H1 (cell line): Measurements from ENCODE around the gene APOM. TPM values are rescaled to one million over a fixed set of nuclear protein-coding genes. Genes with fewer than 3 reads are reported as not detected.

ENCODE experiments used
- CTCF ChIA-PET: fragments of 300-600 bp; sonication (Branson Sonifier 250); formaldehyde crosslinking; loops from one replicate; lab custom pipeline; 2021; ENCODE audit not compliant: partially characterized antibody; lab: Charles Lee
- POLR2A ChIA-PET: fragments of 300-600 bp; sonication (Branson Sonifier 250); formaldehyde crosslinking; loops from one replicate; lab custom pipeline; 2021; ENCODE audit warnings: inconsistent platforms; ENCODE audit not compliant: partially characterized antibody; lab: Charles Lee
- DNase-seq, 2 experiments: peaks; one replicate each; pipeline versions ENCODE4 v3.0.0 to v3.0.0-alpha.2; 2010 to 2022; ENCODE audit warnings: low spot score in 2 of 2, low read depth in 1 of 2, mixed read lengths in 1 of 2
- FAIRE-seq: peaks from 2 replicates; lab custom pipeline; 2011; peaks lifted over from hg19 to GRCh38; lab: Jason Lieb, UNC
- H2AFZ ChIP-seq: 2 replicates; pipeline ENCODE4 v1.8.1; 2012; ENCODE audit warnings: low read length, inconsistent platforms
- H2AK5ac ChIP-seq: 2 replicates; pipeline ENCODE4 v1.6.1; 2013; ENCODE audit warnings: low read depth, low read length
- H2BK120ac ChIP-seq: replicated peaks from 2 replicates; pipeline ENCODE3; 2013; ENCODE audit warnings: low read depth, low read length, inconsistent platforms
- H2BK12ac ChIP-seq: 2 replicates; pipeline ENCODE4 v1.6.1; 2013; ENCODE audit warnings: low read depth, low read length
- H2BK15ac ChIP-seq: 2 replicates; pipeline ENCODE4 v1.6.1; 2013; ENCODE audit warnings: low read length
- H2BK20ac ChIP-seq: 2 replicates; pipeline ENCODE4 v1.6.1; 2013; ENCODE audit warnings: low read length
- H2BK5ac ChIP-seq: 2 replicates; pipeline ENCODE4 v1.6.1; 2013; ENCODE audit warnings: low read depth, low read length
- H3K14ac ChIP-seq: 2 replicates; pipeline ENCODE4 v1.6.1; 2013; ENCODE audit warnings: inconsistent platforms; ENCODE audit not compliant: insufficient read length
- H3K18ac ChIP-seq: 2 replicates; pipeline ENCODE4 v1.6.1; 2013; ENCODE audit warnings: low read length; ENCODE audit errors: extremely low read depth
- H3K23ac ChIP-seq: 2 replicates; pipeline ENCODE4 v1.6.1; 2013; ENCODE audit warnings: inconsistent platforms; ENCODE audit not compliant: insufficient read length
- H3K23me2 ChIP-seq: 2 replicates; pipeline ENCODE4 v1.6.1; 2013; ENCODE audit warnings: low read depth, low read length
- H3K27ac ChIP-seq: 2 replicates; pipeline ENCODE4 v1.6.1; 2011; ENCODE audit warnings: low read depth, low read length, inconsistent platforms
- H3K27me3 ChIP-seq, 4 experiments: replicated peaks in 1 of 4; 1 replicate in 1 of 4; 2 replicates in 3 of 4; pipeline versions ENCODE4 v1.6.1 to v1.8.1; 2011 to 2013; ENCODE audit warnings: low read length in 3 of 4, mild to moderate bottlenecking in 3 of 4, inconsistent platforms in 2 of 4, mixed read lengths in 2 of 4, moderate library complexity in 1 of 4; ENCODE audit not compliant: control insufficient read depth in 3 of 4, insufficient read depth in 3 of 4; ENCODE audit errors: extremely low read depth in 1 of 4
- H3K36me3 ChIP-seq, 4 experiments: 2 replicates each; pipeline versions ENCODE4 v1.6.1 to v1.8.1; 2011 to 2013; ENCODE audit warnings: mild to moderate bottlenecking in 4 of 4, low read length in 3 of 4, moderate library complexity in 2 of 4, control low read depth in 1 of 4, inconsistent platforms in 1 of 4; ENCODE audit not compliant: insufficient read depth in 4 of 4, control insufficient read depth in 2 of 4
- H3K4ac ChIP-seq: replicated peaks from 2 replicates; pipeline ENCODE3; 2013; ENCODE audit warnings: low read length, low read depth, mixed read lengths, inconsistent platforms; ENCODE audit not compliant: insufficient read length
- H3K4me1 ChIP-seq, 4 experiments: replicated peaks in 1 of 4; 1 replicate in 1 of 4; 2 replicates in 3 of 4; pipeline versions ENCODE4 v1.6.1 to v1.8.1; 2011 to 2013; ENCODE audit warnings: low read length in 3 of 4, inconsistent platforms in 2 of 4, mixed read lengths in 1 of 4; ENCODE audit not compliant: insufficient read depth in 4 of 4, control insufficient read depth in 3 of 4
- H3K4me2 ChIP-seq, 2 experiments: 2 replicates each; pipeline versions ENCODE4 v1.6.1 to v1.8.1; 2011 to 2013; ENCODE audit warnings: low read depth in 2 of 2, low read length in 2 of 2, control low read depth in 1 of 2, inconsistent platforms in 1 of 2, mild to moderate bottlenecking in 1 of 2; ENCODE audit not compliant: insufficient read depth in 1 of 2
- H3K4me3 ChIP-seq, 4 experiments: fragments of 200-600, 300-600 bp in 1 of 4; sonication (generic), shearing (Covaris generic), sonication (Bioruptor Twin) in 1 of 4; 2 replicates each; pipeline versions ENCODE4 v1.5.1 to v1.8.1; 2011 to 2016; ENCODE audit warnings: low read length in 4 of 4, low read depth in 3 of 4, control low read depth in 2 of 4, inconsistent platforms in 2 of 4, mild to moderate bottlenecking in 2 of 4, mixed read lengths in 1 of 4, moderate library complexity in 1 of 4; ENCODE audit not compliant: insufficient read depth in 2 of 4; ENCODE audit errors: extremely low read depth in 1 of 4
- H3K56ac ChIP-seq: replicated peaks from 2 replicates; pipeline ENCODE3; 2013; ENCODE audit warnings: low read depth, mild to moderate bottlenecking, mixed read lengths, low read length, inconsistent platforms; ENCODE audit not compliant: insufficient read length
- H3K79me1 ChIP-seq: 2 replicates; pipeline ENCODE4 v1.6.1; 2013; ENCODE audit warnings: low read depth, low read length, control low read depth
- H3K79me2 ChIP-seq, 2 experiments: 2 replicates each; pipeline versions ENCODE4 v1.6.1 to v1.8.1; 2012 to 2013; ENCODE audit warnings: low read length in 2 of 2, mild to moderate bottlenecking in 2 of 2, inconsistent platforms in 1 of 2; ENCODE audit not compliant: insufficient read depth in 2 of 2, control insufficient read depth in 1 of 2
- H3K9ac ChIP-seq, 4 experiments: replicated peaks in 1 of 4; 1 replicate in 1 of 4; 2 replicates in 3 of 4; pipeline versions ENCODE4 v1.6.1 to v1.8.1; 2011 to 2013; ENCODE audit warnings: low read depth in 3 of 4, low read length in 3 of 4, control low read depth in 2 of 4, mild to moderate bottlenecking in 2 of 4, moderate library complexity in 2 of 4, inconsistent platforms in 1 of 4; ENCODE audit errors: extremely low read depth in 1 of 4
- H3K9me3 ChIP-seq, 2 experiments: 2 replicates each; pipeline versions ENCODE4 v1.6.1 to v1.8.1; 2012 to 2013; ENCODE audit warnings: mild to moderate bottlenecking in 2 of 2, moderate library complexity in 2 of 2, control low read depth in 1 of 2, inconsistent platforms in 1 of 2, low read depth in 1 of 2, low read length in 1 of 2, mixed read lengths in 1 of 2; ENCODE audit not compliant: insufficient read depth in 2 of 2
- H4K20me1 ChIP-seq, 2 experiments: replicated peaks in 1 of 2; 2 replicates each; pipeline versions ENCODE3 to v1.8.1; 2011 to 2013; ENCODE audit warnings: inconsistent platforms in 2 of 2, low read length in 2 of 2, mild to moderate bottlenecking in 1 of 2; ENCODE audit not compliant: insufficient read depth in 2 of 2, control insufficient read depth in 1 of 2
- H4K5ac ChIP-seq: 2 replicates; pipeline ENCODE4 v1.6.1; 2013; ENCODE audit warnings: low read length, low read depth, mixed read lengths, inconsistent platforms; ENCODE audit not compliant: insufficient read length
- H4K8ac ChIP-seq: 2 replicates; pipeline ENCODE4 v1.8.0; 2013; ENCODE audit warnings: mild to moderate bottlenecking, moderate library complexity, low read length, inconsistent platforms; ENCODE audit not compliant: insufficient read depth; ENCODE audit errors: extremely low read depth
- H4K91ac ChIP-seq: replicated peaks from 2 replicates; pipeline ENCODE3; 2013; ENCODE audit warnings: low read length, mixed read lengths, inconsistent platforms; ENCODE audit not compliant: insufficient read length
- FOSL1 ChIP-seq: IDR thresholded peaks from 2 replicates; pipeline ENCODE4 v1.6.1; 2011; ENCODE audit warnings: mild to moderate bottlenecking, low read depth, low read length, moderate library complexity; ENCODE audit not compliant: insufficient read depth
- GABPA ChIP-seq: IDR thresholded peaks from 2 replicates; pipeline ENCODE4 v1.6.1; 2011; ENCODE audit warnings: mild to moderate bottlenecking, low read length, moderate library complexity, borderline replicate concordance; ENCODE audit not compliant: insufficient read depth
- JUN ChIP-seq: IDR thresholded peaks from 2 replicates; pipeline ENCODE4 v1.6.1; 2011; ENCODE audit warnings: low read depth, mild to moderate bottlenecking, improper control_type of control experiment, low read length
- MAFK ChIP-seq: IDR thresholded peaks from 2 replicates; pipeline ENCODE4 v1.6.1; 2012; ENCODE audit warnings: low read depth, mild to moderate bottlenecking, improper control_type of control experiment, low read length
- POLR2A ChIP-seq, 2 experiments: IDR thresholded peaks; 1 replicate in 1 of 2; 2 replicates in 1 of 2; pipeline ENCODE4 v1.6.1; 2011; ENCODE audit warnings: low read depth in 2 of 2, low read length in 2 of 2, mild to moderate bottlenecking in 2 of 2; ENCODE audit errors: control extremely low read depth in 1 of 2
- RAD21 ChIP-seq, 2 experiments: IDR thresholded peaks in 1 of 2; conservative IDR thresholded peaks in 1 of 2; 2 replicates each; pipeline ENCODE4 v1.6.1; 2011; ENCODE audit warnings: low read depth in 2 of 2, low read length in 2 of 2, improper control_type of control experiment in 1 of 2, inconsistent platforms in 1 of 2, mild to moderate bottlenecking in 1 of 2, moderate library complexity in 1 of 2
- SAP30 ChIP-seq: fragments of 300-600 bp; sonication (generic); IDR thresholded peaks from 2 replicates; pipeline ENCODE4 v1.7.1; 2012; ENCODE audit warnings: low read length, moderate library complexity, mild to moderate bottlenecking, inconsistent platforms; ENCODE audit not compliant: insufficient read depth, insufficient replicate concordance
- ZNF274 ChIP-seq: IDR thresholded peaks from 2 replicates; pipeline ENCODE4 v1.7.0; 2012; ENCODE audit warnings: low read length, borderline replicate concordance; ENCODE audit errors: extremely low read depth
- WGBS, 2 experiments: shearing (Covaris generic) in 1 of 2; methylation state at CpG; one replicate each; pipeline versions ENCODE4 v1.1.6 to v1.1.7; 2013 to 2015; ENCODE audit warnings: low lambda C conversion rate in 2 of 2, mixed read lengths in 2 of 2, inconsistent platforms in 1 of 2, low coverage in 1 of 2, missing lambda C conversion rate in 1 of 2; ENCODE audit not compliant: insufficient replicate concordance in 2 of 2, insufficient coverage in 1 of 2, insufficient read length in 1 of 2; ENCODE audit errors: extremely low coverage in 1 of 2, missing lambda C conversion rate in 1 of 2; 5-methylcytosine and 5-hydroxymethylcytosine counted together
- polyA plus RNA-seq, 7 experiments: library from polyadenylated mRNA; depleted of rRNA in 3 of 7; stranded (reverse) in 5 of 7; unstranded in 2 of 7; fragments of >200 nt in 5 of 7; fragments of 200-250 nt in 2 of 7; gene quantifications; 1 replicate in 5 of 7; 2 replicates in 1 of 7; 4 replicates in 1 of 7; pipeline versions ENCODE4 v1.2.1 to v1.2.3, GENCODE V29; 2011 to 2013; ENCODE audit warnings: missing spikeins in 2 of 7, mixed read lengths in 2 of 7
- total RNA-seq: library from RNA; stranded (reverse); fragmentation: NEBNext Ultra II Directional; extraction: Animal tissue kit (Norgen Biotek cat#: 25700); gene quantifications from 2 replicates; pipeline ENCODE4 v1.2.1, GENCODE V29; 2021

APOM gene
- total and polyA plus RNA-seq, 2 of the 8 experiments (the other 6 are each of a cell fraction or from before 2014, with no cell fraction given), result 3.4 to 12.0 TPM

- POLR2A ChIA-PET, result interaction anchor here (0.7 to 25.5 kb wide), 11 partner anchors 9 to 180 kb away, joined by 3 to 883 read pairs (median 9); partner anchors contain the start of genes AIF1, C6orf47, CSNK2B and DDX39B
- Histone ChIP-seq H3K36me3 (peaks cover 0 to 7% (median 0%) of the 10 kb centered on the region in 4 experiments; a peak in 2 of 8 replicates), H3K9ac (no peak overlapping the region), H3K23me2 (peaks cover 8% of the 10 kb centered on the region), H4K91ac (no peak overlapping the region), H2BK5ac (no peak overlapping the region), H3K4me2 (no peak overlapping the region), H2BK120ac (no peak overlapping the region), H3K79me1 (peaks cover 9% of the 10 kb centered on the region), H3K27ac (no peak overlapping the region), H2BK20ac (no peak overlapping the region), H4K5ac (no peak overlapping the region), H2BK15ac (no peak overlapping the region), H3K56ac (no peak overlapping the region), H3K14ac (no peak overlapping the region), H2BK12ac (no peak overlapping the region), H3K18ac (no peak overlapping the region), H2AK5ac (no peak overlapping the region)
- 91% methylated on average over 8 of the region's 8 CpGs; no CpG with 5 or more reads in 1 of the 2 experiments for WGBS, 2 experiments
- no peak for TF ChIP-seq SAP30
- TF ChIP-seq POLR2A (IDR thresholded peaks at IDR 0.05; ENCODE audit: control extremely low read depth in 1 of 2, low read depth in 2 of 2, low read length in 2 of 2), result no peak
- no peak for TF ChIP-seq ZNF274
- no peak for TF ChIP-seq FOSL1
- no peak for TF ChIP-seq RAD21 (IDR thresholded peaks at IDR 0.05 in 1 of 2, conservative IDR thresholded peaks at IDR 0.05 in 1 of 2; ENCODE audit: low read depth in 2 of 2, low read length in 2 of 2)
- TF ChIP-seq JUN, result no peak
- no peak for TF ChIP-seq GABPA
- TF ChIP-seq MAFK, result no peak
- TF ChIP-seq, all 59 proteins: peak for 0
- H2AFZ ChIP-seq, result no peak overlapping the region
- H3K27me3 ChIP-seq, result no peaks in the 10 kb centered on the region
- no peak overlapping the region for H3K4me3 ChIP-seq
- H3K79me2 ChIP-seq, result peaks cover 4 to 38% of the 10 kb centered on the region in 2 experiments; a peak in 3 of 4 replicates
- no peak for DNase-seq
- H3K9me3 ChIP-seq, result no peaks in the 10 kb centered on the region
- no peak overlapping the region for H3K4ac ChIP-seq
- no peak for FAIRE-seq
- peaks cover 0 to 8% (median 2%) of the 10 kb centered on the region in 4 experiments; a peak in 4 of 7 replicates for H3K4me1 ChIP-seq
- H3K23ac ChIP-seq, result no peak overlapping the region
- H4K8ac ChIP-seq, result no peak overlapping the region
- CTCF ChIA-PET, result interaction anchor here (0.7 to 5.2 kb wide), 9 partner anchors 9 to 141 kb away, joined by 3 to 38 read pairs (median 4); partner anchors contain the start of genes CSNK2B, GPANK1, LY6G5C and MSH5
- H4K20me1 ChIP-seq, result peaks cover 0 to 5% of the 10 kb centered on the region in 2 experiments
Observed at GRCh38 chr6:31654574-31655348, 933 bp upstream of the APOM start.
